ENCODE data around the gene MRPL48.

The MRPL48 gene

DNA sequence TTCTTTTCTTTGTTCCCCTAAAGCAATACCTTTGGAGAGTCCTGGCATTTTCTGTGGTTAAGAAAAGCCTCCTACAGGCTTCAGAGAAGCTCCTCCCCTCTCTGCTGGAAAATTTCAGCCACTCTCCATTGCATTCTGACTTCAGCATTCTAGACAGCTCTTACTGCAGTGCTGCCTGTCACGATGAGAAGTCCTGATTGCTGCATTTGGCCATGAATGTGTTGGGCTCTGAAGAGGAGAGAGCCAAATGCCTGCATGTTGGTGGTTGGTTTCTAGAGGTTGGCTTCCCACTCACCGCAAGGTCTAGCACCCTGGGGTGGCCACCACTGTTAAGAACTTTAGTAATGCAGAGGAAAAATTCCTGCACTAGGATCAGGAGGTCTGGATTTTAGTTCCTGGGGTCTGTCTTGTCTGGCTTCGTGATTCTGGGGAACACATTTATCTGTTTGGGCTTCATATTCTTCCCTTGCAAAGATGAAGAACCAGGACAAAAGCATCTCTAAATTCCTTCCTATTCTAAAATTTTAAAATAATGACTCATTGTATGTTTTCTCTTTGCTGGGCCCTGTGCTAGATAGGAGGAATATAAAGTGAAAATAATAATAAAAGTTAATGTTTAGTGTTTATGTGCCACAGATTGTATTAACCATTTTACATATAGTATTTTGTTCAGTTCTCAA, 50.9 kb downstream of the MRPL48 start:
- Histone ChIP-seq H3K36me3 (ENCODE audit: control insufficient read depth, insufficient read depth, low read length) (no peaks in the 10 kb centered on the region), H3K27ac (ENCODE audit: low read depth, low read length) (peak overlapping the region; percentile 59), H3K4me1 (ENCODE audit: control insufficient read depth, insufficient read depth, low read length) (peaks cover 8% of the 10 kb centered on the region; the same call in 1 of the 2 replicates)

DNA sequence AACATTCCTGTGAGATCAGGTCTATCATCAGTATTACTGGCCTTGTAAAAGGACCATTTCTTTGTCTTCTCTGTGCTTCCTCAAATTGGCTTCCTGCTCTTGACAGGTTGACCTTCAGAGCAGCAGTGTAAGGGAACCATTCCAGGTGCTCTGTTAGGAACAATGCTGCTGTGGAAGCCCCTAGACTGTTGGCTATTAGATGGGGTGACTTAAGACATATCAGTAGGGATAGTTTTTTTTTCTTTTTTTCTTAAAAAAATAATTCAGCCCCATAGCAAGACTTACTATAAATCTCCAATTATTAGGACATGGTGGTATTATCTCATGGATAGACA, 51.4 kb downstream of the MRPL48 start:
- H3K27me3 ChIP-seq (ENCODE audit: control insufficient read depth, insufficient read depth, low read length) = no peaks in the 10 kb centered on the region
- H3K4me1 ChIP-seq (ENCODE audit: control insufficient read depth, insufficient read depth, low read length) = peaks cover 8% of the 10 kb centered on the region; the same call in 1 of the 2 replicates
- no peak overlapping the region for H3K27ac ChIP-seq (ENCODE audit: low read depth, low read length)
- H3K9me3 ChIP-seq (ENCODE audit: control insufficient read depth, insufficient read depth, low read length) = no peaks in the 10 kb centered on the region
- H3K9ac ChIP-seq (ENCODE audit: low read depth, low read length) = no peak overlapping the region
- H3K4me3 ChIP-seq (ENCODE audit: low read depth, low read length) = no peak overlapping the region
- no peaks in the 10 kb centered on the region for H3K36me3 ChIP-seq (ENCODE audit: control insufficient read depth, insufficient read depth, low read length)

More for the DNA sequence above, 50.9 kb downstream of the MRPL48 start:
- Histone ChIP-seq H3K9ac (ENCODE audit: low read depth, low read length) (no peak overlapping the region), H3K4me3 (ENCODE audit: low read depth, low read length) (no peak overlapping the region), H3K27me3 (ENCODE audit: control insufficient read depth, insufficient read depth, low read length) (no peaks in the 10 kb centered on the region), H3K9me3 (ENCODE audit: control insufficient read depth, insufficient read depth, low read length) (no peaks in the 10 kb centered on the region)

DNA sequence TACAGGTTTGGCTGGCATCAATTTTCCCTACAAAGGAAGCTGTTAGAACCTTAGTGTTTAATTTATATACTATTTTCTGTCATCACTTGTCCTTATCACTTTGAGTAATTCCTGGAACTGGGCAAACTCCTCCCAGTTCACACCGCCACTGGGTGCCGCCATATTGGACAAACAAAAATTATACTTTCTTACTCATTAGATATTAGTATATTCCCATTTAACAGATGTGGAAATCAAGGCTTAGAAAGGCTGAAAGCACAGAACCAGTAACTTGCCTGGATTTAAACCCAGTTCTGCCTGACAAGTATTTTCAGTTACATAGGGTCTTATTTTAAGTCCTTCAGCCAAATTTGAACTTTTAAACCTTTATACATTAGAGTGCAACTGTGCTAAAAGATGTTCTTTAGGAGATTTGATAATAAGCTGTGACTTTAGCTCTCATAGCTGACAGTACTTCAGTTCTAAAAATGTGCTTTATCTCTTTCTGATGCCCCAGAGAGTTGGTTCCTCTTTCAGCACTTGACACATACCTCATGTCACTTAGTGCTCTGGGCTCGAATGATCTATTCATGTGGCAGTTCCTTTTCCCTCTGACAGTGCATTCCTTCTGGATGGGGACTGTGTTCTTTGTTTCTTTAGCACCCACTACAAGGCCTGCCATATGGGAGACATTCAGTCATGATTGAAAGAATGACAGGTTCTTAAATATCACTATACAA, 63.5 kb downstream of the MRPL48 start:
- Histone ChIP-seq H3K27me3 (ENCODE audit: control insufficient read depth, insufficient read depth, low read length) (no peaks in the 10 kb centered on the region), H3K4me3 (ENCODE audit: low read depth, low read length) (no peak overlapping the region), H3K36me3 (ENCODE audit: control insufficient read depth, insufficient read depth, low read length) (no peaks in the 10 kb centered on the region), H3K27ac (ENCODE audit: low read depth, low read length) (no peak overlapping the region), H3K9me3 (ENCODE audit: control insufficient read depth, insufficient read depth, low read length) (no peaks in the 10 kb centered on the region), H3K4me1 (ENCODE audit: control insufficient read depth, insufficient read depth, low read length) (peaks cover 3% of the 10 kb centered on the region; the same call in 1 of the 2 replicates), H3K9ac (ENCODE audit: low read depth, low read length) (no peak overlapping the region)

DNA sequence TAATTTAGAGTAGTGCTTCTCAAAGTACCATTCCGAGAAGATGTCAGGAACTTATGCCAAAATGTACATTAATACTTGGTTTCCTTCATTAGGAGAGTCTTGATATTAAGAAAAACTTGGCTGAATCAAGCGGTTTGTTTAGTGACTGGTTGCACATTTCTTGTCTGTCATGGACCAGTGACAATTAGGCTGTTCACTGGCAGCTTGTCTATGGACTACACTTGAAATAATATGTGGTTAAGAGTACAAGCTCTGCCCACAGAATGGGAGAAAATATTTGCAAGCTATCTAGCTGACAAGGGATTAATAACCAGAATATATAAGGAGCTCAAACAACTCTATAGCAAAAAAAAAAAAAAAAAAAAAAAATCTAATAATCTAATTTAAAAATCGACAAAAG, 64.4 kb downstream of the MRPL48 start:
- Histone ChIP-seq H3K4me3 (ENCODE audit: low read depth, low read length) (no peak overlapping the region), H3K9me3 (ENCODE audit: control insufficient read depth, insufficient read depth, low read length) (no peaks in the 10 kb centered on the region), H3K27me3 (ENCODE audit: control insufficient read depth, insufficient read depth, low read length) (no peaks in the 10 kb centered on the region), H3K4me1 (ENCODE audit: control insufficient read depth, insufficient read depth, low read length) (peaks cover 5% of the 10 kb centered on the region; the same call in 1 of the 2 replicates), H3K9ac (ENCODE audit: low read depth, low read length) (no peak overlapping the region), H3K27ac (ENCODE audit: low read depth, low read length) (no peak overlapping the region), H3K36me3 (ENCODE audit: control insufficient read depth, insufficient read depth, low read length) (no peaks in the 10 kb centered on the region)

DNA sequence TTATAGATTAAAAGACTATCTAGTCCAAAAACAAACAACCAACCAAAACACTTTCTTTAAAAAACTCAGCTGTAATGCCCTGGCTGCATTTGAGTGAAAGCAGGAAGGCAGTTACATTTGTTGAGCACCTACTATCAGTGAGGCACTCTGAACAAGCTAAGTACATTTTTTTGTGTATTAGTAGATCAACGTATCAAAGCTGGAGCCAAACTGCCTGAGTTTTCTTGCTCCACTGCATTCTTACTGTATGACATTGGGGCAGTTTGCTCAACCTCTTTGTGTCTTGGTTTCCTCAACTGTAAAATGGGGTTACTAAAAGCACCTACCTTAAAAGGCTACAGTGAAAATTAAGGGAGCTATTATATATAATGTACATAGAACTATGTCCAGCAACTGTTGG, 67.0 kb downstream of the MRPL48 start:
- Histone ChIP-seq H3K27me3 (ENCODE audit: control insufficient read depth, insufficient read depth, low read length) (no peaks in the 10 kb centered on the region), H3K27ac (ENCODE audit: low read depth, low read length) (no peak overlapping the region), H3K4me1 (ENCODE audit: control insufficient read depth, insufficient read depth, low read length) (peaks cover 5% of the 10 kb centered on the region; the same call in 1 of the 2 replicates), H3K4me3 (ENCODE audit: low read depth, low read length) (no peak overlapping the region), H3K36me3 (ENCODE audit: control insufficient read depth, insufficient read depth, low read length) (peaks cover under 1% of the 10 kb centered on the region; the same call in 1 of the 2 replicates), H3K9me3 (ENCODE audit: control insufficient read depth, insufficient read depth, low read length) (no peaks in the 10 kb centered on the region), H3K9ac (ENCODE audit: low read depth, low read length) (no peak overlapping the region)

DNA sequence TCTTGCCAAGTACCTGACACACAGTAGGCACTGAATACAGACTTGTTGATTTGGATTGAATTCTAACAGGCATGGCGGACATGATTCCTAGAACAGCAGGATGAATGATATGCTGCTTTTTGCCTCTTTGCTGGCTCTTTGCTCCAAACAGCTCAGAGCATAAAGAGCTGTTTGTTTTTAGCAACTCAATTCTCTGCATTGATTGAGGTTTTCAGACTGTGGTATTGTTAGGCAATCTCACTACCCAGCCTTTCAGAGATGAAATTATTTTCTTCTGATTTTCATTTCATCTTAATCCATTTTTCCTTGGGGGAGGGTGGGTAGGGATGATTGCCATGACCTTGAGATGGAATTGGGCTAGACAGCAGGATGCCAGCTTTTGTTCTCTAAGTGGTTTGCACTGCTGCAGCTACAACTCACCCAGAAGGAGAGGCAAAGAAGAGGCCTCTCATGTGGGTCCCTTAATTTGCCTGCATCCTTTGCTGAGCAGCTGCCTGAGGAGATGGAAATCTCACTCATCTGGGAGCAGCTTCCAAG, 68.4 kb downstream of the MRPL48 start:
- Histone ChIP-seq H3K4me3 (ENCODE audit: low read depth, low read length) (no peak overlapping the region), H3K36me3 (ENCODE audit: control insufficient read depth, insufficient read depth, low read length) (peaks cover 10% of the 10 kb centered on the region; the same call in 1 of the 2 replicates), H3K9ac (ENCODE audit: low read depth, low read length) (no peak overlapping the region), H3K4me1 (ENCODE audit: control insufficient read depth, insufficient read depth, low read length) (peaks cover 5% of the 10 kb centered on the region; the same call in 1 of the 2 replicates), H3K27me3 (ENCODE audit: control insufficient read depth, insufficient read depth, low read length) (no peaks in the 10 kb centered on the region), H3K9me3 (ENCODE audit: control insufficient read depth, insufficient read depth, low read length) (no peaks in the 10 kb centered on the region), H3K27ac (ENCODE audit: low read depth, low read length) (peak overlapping the region; percentile 64)

DNA sequence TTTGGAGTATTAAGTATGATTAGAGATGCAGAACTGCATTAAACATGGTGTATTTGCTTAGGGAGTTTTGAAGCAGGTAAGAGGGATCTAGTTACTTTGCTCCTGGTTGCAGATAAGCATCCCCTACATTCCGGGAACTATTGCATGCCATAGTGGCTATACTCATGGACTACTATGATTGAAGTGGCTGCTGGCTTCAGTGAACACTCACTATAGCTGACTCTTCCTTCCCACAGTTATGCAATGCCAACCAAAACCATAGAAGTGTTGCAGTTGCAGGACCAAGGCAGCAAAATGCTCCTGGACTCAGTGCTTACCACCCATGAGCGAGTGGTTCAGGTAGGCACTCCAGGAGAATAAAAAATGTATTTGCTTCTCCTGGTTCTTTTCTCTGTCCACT, 72.0 kb downstream of the MRPL48 start:
- Histone ChIP-seq H3K9ac (ENCODE audit: low read depth, low read length) (no peak overlapping the region), H3K4me3 (ENCODE audit: low read depth, low read length) (no peak overlapping the region), H3K36me3 (ENCODE audit: control insufficient read depth, insufficient read depth, low read length) (peaks cover 18% of the 10 kb centered on the region), H3K27ac (ENCODE audit: low read depth, low read length) (no peak overlapping the region), H3K27me3 (ENCODE audit: control insufficient read depth, insufficient read depth, low read length) (no peaks in the 10 kb centered on the region), H3K9me3 (ENCODE audit: control insufficient read depth, insufficient read depth, low read length) (no peaks in the 10 kb centered on the region), H3K4me1 (ENCODE audit: control insufficient read depth, insufficient read depth, low read length) (peaks cover 5% of the 10 kb centered on the region; the same call in 1 of the 2 replicates)

DNA sequence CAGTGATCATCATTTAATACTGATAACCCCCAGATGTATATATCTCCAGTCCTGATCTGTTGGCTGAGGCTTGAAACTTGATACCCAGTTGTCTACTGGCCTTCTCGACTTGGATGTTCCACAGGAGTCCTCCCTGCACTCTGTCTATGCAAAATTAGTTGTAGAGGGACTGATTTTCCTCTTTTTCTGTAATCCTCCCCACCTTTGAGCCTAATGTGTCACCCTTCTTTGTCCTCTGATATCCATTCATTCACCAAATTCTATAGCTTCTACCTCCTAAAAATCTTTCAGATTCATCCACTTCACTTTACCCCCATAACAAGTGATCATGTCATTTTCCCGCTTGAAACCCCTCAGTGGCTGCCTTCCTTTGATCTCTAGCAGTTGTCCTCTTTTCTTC, 72.5 kb downstream of the MRPL48 start:
- H3K27ac ChIP-seq (ENCODE audit: low read depth, low read length) = no peak overlapping the region
- no peaks in the 10 kb centered on the region for H3K27me3 ChIP-seq (ENCODE audit: control insufficient read depth, insufficient read depth, low read length)
- H3K36me3 ChIP-seq (ENCODE audit: control insufficient read depth, insufficient read depth, low read length) = peaks cover 20% of the 10 kb centered on the region
- H3K4me3 ChIP-seq (ENCODE audit: low read depth, low read length) = no peak overlapping the region
- H3K4me1 ChIP-seq (ENCODE audit: control insufficient read depth, insufficient read depth, low read length) = peaks cover 5% of the 10 kb centered on the region; the same call in 1 of the 2 replicates
- no peak overlapping the region for H3K9ac ChIP-seq (ENCODE audit: low read depth, low read length)
- H3K9me3 ChIP-seq (ENCODE audit: control insufficient read depth, insufficient read depth, low read length) = no peaks in the 10 kb centered on the region

DNA sequence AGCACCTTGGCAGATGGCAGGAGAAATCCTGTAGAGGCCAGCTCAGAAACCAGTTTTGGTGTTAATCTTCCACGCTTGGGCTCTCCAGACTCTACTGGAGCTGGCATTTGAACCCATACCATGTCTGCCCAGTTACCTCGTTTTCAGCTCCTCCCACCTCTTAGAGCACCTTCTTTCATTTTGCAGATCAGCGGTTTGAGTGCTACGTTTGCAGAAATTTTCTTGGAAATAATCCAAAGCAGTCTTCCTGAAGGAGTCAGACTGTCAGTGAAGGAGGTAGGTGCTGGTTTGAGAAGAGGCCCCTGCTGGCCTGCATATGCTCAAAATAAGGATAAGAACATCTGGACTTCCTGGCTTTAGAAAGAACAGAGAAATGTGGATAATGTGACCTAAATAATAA, 75.3 kb downstream of the MRPL48 start:
- H3K9me3 ChIP-seq (ENCODE audit: control insufficient read depth, insufficient read depth, low read length) = no peaks in the 10 kb centered on the region
- H3K4me1 ChIP-seq (ENCODE audit: control insufficient read depth, insufficient read depth, low read length) = no peaks in the 10 kb centered on the region
- peaks cover 22% of the 10 kb centered on the region for H3K36me3 ChIP-seq (ENCODE audit: control insufficient read depth, insufficient read depth, low read length)
- H3K9ac ChIP-seq (ENCODE audit: low read depth, low read length) = no peak overlapping the region
- no peak overlapping the region for H3K4me3 ChIP-seq (ENCODE audit: low read depth, low read length)
- no peaks in the 10 kb centered on the region for H3K27me3 ChIP-seq (ENCODE audit: control insufficient read depth, insufficient read depth, low read length)
- no peak overlapping the region for H3K27ac ChIP-seq (ENCODE audit: low read depth, low read length)

DNA sequence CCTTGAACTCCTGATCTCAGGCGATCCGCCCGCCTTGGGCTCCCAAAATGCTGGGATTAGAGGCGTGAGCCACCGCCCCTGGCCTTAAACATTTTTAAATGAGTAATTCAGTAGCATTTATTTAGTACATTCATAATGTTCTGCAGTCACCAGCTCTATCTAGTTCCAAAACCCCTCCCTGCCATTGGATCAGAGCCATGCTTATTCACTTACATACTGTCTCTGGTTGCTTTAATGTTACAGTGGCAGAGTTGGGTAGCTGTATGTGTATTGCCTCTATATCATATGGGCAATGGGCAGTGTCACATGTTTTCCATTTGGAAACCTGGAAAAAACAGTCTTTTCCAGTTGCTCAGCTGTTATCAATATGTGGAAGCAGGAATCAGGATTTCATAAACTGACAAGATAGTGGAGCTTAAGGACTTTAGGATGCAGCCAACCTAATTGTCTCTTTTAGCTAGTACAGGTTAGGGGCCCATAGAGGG, 78.5 kb downstream of the MRPL48 start:
- H3K27ac ChIP-seq (ENCODE audit: low read depth, low read length) = peak overlapping the region; percentile 46
- no peak overlapping the region for H3K9ac ChIP-seq (ENCODE audit: low read depth, low read length)
- H3K36me3 ChIP-seq (ENCODE audit: control insufficient read depth, insufficient read depth, low read length) = peaks cover 29% of the 10 kb centered on the region
- H3K27me3 ChIP-seq (ENCODE audit: control insufficient read depth, insufficient read depth, low read length) = no peaks in the 10 kb centered on the region
- no peaks in the 10 kb centered on the region for H3K9me3 ChIP-seq (ENCODE audit: control insufficient read depth, insufficient read depth, low read length)
- H3K4me3 ChIP-seq (ENCODE audit: low read depth, low read length) = no peak overlapping the region
- peaks cover 10% of the 10 kb centered on the region for H3K4me1 ChIP-seq (ENCODE audit: control insufficient read depth, insufficient read depth, low read length)

DNA sequence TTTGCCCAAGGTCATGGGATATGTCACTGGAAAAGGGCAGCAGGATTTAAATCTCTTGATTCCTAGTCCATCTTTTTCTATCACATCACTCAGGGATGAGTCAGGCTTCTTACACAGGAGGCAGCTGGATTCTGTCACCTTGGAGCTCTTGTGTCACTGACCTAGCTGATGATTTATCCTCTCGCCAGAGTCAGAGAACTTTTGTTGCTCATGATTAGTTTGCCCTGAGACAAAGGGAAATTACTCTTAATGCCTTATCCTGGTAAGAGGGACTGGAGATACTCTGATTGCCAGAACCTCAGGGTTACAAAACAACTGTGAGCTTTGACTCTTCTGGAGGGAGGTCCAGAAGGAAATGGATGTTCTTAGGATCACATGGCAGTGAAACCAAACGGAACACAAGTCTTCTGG, 78.9 kb downstream of the MRPL48 start:
- Histone ChIP-seq H3K9ac (ENCODE audit: low read depth, low read length) (no peak overlapping the region), H3K27me3 (ENCODE audit: control insufficient read depth, insufficient read depth, low read length) (no peaks in the 10 kb centered on the region), H3K4me3 (ENCODE audit: low read depth, low read length) (no peak overlapping the region), H3K4me1 (ENCODE audit: control insufficient read depth, insufficient read depth, low read length) (peaks cover 10% of the 10 kb centered on the region), H3K27ac (ENCODE audit: low read depth, low read length) (peak overlapping the region; percentile 46), H3K36me3 (ENCODE audit: control insufficient read depth, insufficient read depth, low read length) (peaks cover 33% of the 10 kb centered on the region), H3K9me3 (ENCODE audit: control insufficient read depth, insufficient read depth, low read length) (no peaks in the 10 kb centered on the region)
